GM21619 (cell line): Measurements from ENCODE around the gene GSTA4.

Experiments used
- ATAC-seq: cut with Tn5 transposase; IDR thresholded peaks from one replicate; pipeline ENCODE4 v1.9.1; 2021; ENCODE audit not compliant: unreplicated experiment

GSTA4 gene, protein sequence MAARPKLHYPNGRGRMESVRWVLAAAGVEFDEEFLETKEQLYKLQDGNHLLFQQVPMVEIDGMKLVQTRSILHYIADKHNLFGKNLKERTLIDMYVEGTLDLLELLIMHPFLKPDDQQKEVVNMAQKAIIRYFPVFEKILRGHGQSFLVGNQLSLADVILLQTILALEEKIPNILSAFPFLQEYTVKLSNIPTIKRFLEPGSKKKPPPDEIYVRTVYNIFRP

GRCh38 chr6:52995089-52995912 lies at the start of gene GSTA4:
Gene GSTA4, minus strand, starts transcription at chr6:52995284. Its CDS starts 1,041 bp downstream, at chr6:52994243.
- ATAC-seq: peak; percentile 97

GRCh38 chr6:53044572-53044971 lies 49.5 kb upstream of the GSTA4 start:
- ATAC-seq: no peak

- ATAC-seq: no peak
Measured at GRCh38 chr6:53044071-53044470, 49.0 kb upstream of the GSTA4 start.

GRCh38 chr6:53043581-53043980 lies 48.5 kb upstream of the GSTA4 start:
- ATAC-seq: no peak

GRCh38 chr6:53042112-53042511 lies 47.0 kb upstream of the GSTA4 start:
- no peak for ATAC-seq

GRCh38 chr6:53041356-53041755 lies 46.3 kb upstream of the GSTA4 start:
- ATAC-seq: no peak

- no peak for ATAC-seq
Measured at GRCh38 chr6:53038596-53038995, 43.5 kb upstream of the GSTA4 start.

- ATAC-seq: no peak
Measured at GRCh38 chr6:53038141-53038540, 43.1 kb upstream of the GSTA4 start.

GRCh38 chr6:53035549-53036213 lies 40.6 kb upstream of the GSTA4 start:
- ATAC-seq: no peak

DNA sequence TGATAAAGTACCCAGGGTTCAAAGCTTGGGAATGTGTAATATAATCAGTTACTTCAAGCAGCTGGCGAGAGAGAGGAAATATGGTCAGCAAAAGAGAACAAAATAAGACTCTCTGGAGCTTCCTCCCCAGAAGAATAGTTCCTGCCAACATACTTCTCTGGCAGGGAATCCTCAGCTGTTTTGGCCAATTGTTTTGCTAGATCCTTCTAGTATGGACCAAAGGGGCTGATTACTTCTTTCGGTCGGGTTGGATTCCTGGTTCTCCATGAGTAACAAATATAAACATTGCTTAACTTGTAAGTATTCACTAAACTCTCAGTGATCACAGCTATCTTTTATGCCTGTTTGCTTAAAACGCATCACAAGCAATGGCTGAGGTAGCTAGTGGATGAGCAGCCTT lies 38.7 kb upstream of the GSTA4 start:
- ATAC-seq: no peak

GRCh38 chr6:53032849-53033248 lies 37.8 kb upstream of the GSTA4 start:
- no peak for ATAC-seq

- ATAC-seq: no peak
Measured at GRCh38 chr6:53031281-53031680, 36.2 kb upstream of the GSTA4 start.

DNA sequence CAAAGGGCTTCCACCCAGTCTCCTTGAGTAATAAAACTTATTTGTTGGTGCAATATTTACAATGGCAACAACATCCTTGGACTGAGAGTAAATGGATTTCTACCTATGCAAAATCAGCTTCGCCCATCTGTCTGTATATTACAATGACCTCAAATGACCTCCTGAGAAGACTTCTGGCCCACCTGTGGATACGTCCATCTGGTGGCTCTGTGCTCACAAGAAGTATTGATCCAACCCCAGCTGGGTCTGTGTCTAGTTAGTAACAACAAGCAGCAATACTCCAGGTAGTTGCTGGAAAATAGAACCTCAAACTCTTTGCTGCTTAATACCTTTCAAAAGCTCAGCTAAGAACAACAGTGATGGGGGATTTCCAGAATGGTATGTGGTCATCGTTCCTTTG lies 34.7 kb upstream of the GSTA4 start:
- no peak for ATAC-seq

GRCh38 chr6:53029257-53029656 lies 34.2 kb upstream of the GSTA4 start:
- no peak for ATAC-seq

DNA sequence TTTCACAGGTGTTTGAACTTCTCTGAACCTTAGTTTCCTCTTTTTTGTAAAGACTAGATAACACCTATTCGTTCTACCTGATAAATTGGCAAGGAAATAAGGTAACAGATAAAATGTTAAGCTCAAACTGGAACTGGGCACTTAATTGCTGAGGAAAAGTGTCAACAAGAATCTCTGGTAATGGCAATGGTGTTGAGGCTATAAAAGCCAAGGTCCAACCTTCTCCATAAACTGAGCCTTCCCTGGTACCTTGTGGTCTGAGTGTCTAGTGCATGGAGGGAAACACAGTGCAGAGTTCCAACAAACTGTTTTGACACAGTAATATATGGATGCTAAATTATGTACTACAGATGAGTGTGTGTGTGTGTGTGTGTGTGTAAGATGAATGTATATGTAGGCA lies 33.4 kb upstream of the GSTA4 start:
- no peak for ATAC-seq

GRCh38 chr6:53027131-53027718 lies 32.1 kb upstream of the GSTA4 start:
- ATAC-seq: no peak

- no peak for ATAC-seq
Measured at GRCh38 chr6:53026526-53026925, 31.4 kb upstream of the GSTA4 start.

- ATAC-seq: no peak
Measured at GRCh38 chr6:53023323-53023722, 28.2 kb upstream of the GSTA4 start.

GRCh38 chr6:53020005-53020744 lies 25.1 kb upstream of the GSTA4 start:
- ATAC-seq: no peak

- no peak for ATAC-seq
Measured at GRCh38 chr6:53018446-53018845, 23.4 kb upstream of the GSTA4 start.

DNA sequence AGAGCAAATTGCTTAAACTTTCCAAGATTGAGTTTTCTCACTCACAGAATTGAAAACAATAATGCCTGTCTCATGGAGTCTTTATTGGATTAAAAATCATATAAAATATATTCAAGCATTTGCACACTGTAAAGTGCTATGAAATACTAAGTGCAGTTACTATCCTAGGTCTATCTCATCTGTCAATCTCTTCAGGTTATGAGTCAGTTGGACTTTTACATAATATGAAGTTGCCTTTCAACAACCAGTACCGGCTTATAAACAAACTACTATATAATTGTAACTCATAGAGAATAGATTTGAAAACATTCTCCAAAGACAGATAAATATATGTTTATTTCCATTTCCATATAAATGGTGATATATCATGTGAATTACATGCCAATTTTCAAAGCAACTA lies 20.4 kb upstream of the GSTA4 start:
- no peak for ATAC-seq
